ENCODE data around the gene TRAF6.

TRAF6 gene

DNA sequence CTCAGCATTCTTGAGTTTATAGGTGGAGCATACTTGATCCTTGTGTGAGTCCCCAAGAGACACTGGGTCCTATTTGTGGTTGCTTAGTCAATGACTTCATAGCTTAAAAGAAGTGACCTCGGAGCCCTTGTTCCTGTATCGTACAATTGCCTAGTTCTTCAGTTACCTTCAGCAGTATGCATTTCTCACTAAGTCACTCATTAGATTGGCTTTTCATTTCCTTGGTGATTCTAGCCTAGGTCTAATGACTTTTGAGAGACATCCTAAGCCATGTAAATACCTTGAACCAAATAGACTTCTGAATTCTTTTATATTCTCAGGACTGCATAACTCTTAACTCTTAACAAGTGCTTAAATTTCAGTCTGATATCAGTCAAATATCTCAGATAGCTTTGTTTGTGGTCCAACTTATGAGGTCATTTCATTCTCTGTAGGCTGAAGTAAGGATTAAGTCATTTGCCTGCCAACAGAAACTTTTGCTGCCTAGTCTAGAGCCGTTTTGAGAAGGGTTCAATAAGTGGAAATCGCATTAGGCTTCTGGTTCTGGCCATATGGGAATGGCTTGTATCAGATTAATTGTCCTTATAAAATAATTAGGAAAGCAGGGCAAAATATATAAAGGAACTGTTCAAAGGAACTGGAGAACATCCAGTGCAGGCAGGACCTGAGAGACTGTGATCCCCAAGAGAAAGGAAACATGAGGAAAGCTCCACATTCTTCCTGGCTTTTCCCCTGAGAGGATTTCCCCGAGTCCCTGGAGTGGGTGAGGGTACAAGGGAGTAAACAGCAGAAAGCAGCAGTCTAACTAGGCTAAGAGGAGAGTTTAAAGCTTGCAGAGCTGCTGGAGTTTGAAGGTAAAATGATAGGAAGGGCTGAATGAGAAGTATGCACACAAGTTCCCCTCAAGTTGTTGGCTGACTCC, 39.9 kb downstream of the TRAF6 start:
- DNase-seq: peak in 2 of 3 donors; percentile 17 to 26
- Histone ChIP-seq H3K36me3 (ENCODE audit: control insufficient read depth in 4 of 4, insufficient read depth in 4 of 4, low read length in 3 of 4) (peaks cover 0 to 19% (median 12%) of the 10 kb centered on the region in 4 experiments), H3K27ac (ENCODE audit: insufficient read depth in 1 of 2, low read depth in 1 of 2, low read length in 2 of 2, poor library complexity in 1 of 2, severe bottlenecking in 2 of 2) (no peak overlapping the region), H3K4me3 (ENCODE audit: control insufficient read depth in 1 of 7, extremely low read depth in 1 of 7, insufficient read depth in 4 of 7, low read depth in 2 of 7, low read length in 6 of 7) (no peak overlapping the region), H3K27me3 (replicated peaks in 2 of 5; ENCODE audit: control insufficient read depth in 4 of 5, insufficient read depth in 5 of 5, low read length in 4 of 5) (no peaks in the 10 kb centered on the region), H3K9me3 (ENCODE audit: control extremely low read depth in 1 of 5, control insufficient read depth in 4 of 5, insufficient read depth in 2 of 5, low read depth in 1 of 5, low read length in 4 of 5) (no peaks in the 10 kb centered on the region), H3K4me1 (ENCODE audit: control extremely low read depth in 1 of 4, control insufficient read depth in 4 of 4, insufficient read depth in 4 of 4, low read length in 3 of 4) (peaks cover 0 to 12% (median 0%) of the 10 kb centered on the region in 4 experiments)
- POLR2A ChIA-PET: interaction anchor here (0.7 kb wide), 1 partner anchor 11 kb away, joined by 3 read pairs; no protein-coding TSS in a partner anchor
- CTCF ChIA-PET: interaction anchor here (0.8 to 2.4 kb wide), 7 partner anchors 8 to 203 kb away, joined by 3 to 15 read pairs (median 4); no protein-coding TSS in a partner anchor
- 92% methylated on average over 4 of the region's 5 CpGs for WGBS (ENCODE audit: insufficient coverage)

DNA sequence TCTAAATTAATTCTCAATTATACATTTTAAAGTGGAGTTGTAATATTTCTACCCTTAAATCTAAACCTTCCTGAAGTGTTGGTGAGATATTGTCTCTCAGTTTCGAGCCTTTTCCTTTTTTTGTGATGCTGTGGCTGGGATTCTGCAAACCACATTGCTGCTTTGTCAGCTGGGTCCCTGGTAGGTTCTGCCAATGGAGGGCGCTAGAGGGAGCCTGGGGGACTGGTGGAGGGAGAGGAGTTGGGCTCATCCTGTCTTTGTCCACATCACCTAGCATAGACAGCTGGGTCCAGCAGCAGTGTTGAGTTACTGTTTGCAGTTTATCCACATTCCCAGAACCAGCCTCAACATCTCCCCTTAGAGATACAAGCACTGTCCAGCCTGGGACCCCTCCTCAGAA, 41.0 kb downstream of the TRAF6 start:
- Histone ChIP-seq H3K36me3 (ENCODE audit: control insufficient read depth in 4 of 4, insufficient read depth in 4 of 4, low read length in 3 of 4) (peaks cover 0 to 22% (median 13%) of the 10 kb centered on the region in 4 experiments), H3K4me1 (ENCODE audit: control extremely low read depth in 1 of 4, control insufficient read depth in 4 of 4, insufficient read depth in 4 of 4, low read length in 3 of 4) (peaks cover 0 to 12% (median 0%) of the 10 kb centered on the region in 4 experiments), H3K9me3 (ENCODE audit: control extremely low read depth in 1 of 5, control insufficient read depth in 4 of 5, insufficient read depth in 2 of 5, low read depth in 1 of 5, low read length in 4 of 5) (no peaks in the 10 kb centered on the region), H3K4me3 (ENCODE audit: control insufficient read depth in 1 of 7, extremely low read depth in 1 of 7, insufficient read depth in 4 of 7, low read depth in 2 of 7, low read length in 6 of 7) (no peak overlapping the region), H3K27me3 (replicated peaks in 2 of 5; ENCODE audit: control insufficient read depth in 4 of 5, insufficient read depth in 5 of 5, low read length in 4 of 5) (no peaks in the 10 kb centered on the region), H3K27ac (ENCODE audit: insufficient read depth in 1 of 2, low read depth in 1 of 2, low read length in 2 of 2, poor library complexity in 1 of 2, severe bottlenecking in 2 of 2) (no peak overlapping the region)
- POLR2A ChIA-PET: no interaction called here
- no CpG with 5 or more reads among the region's 2 CpGs for WGBS (ENCODE audit: insufficient coverage)
- DNase-seq: peak in 2 of 3 donors; percentile 24 to 27
- CTCF ChIA-PET: interaction anchor here (0.7 to 5.9 kb wide), 4 partner anchors 9 to 113 kb away, joined by 3 to 52 read pairs (median 9); no protein-coding TSS in a partner anchor

DNA sequence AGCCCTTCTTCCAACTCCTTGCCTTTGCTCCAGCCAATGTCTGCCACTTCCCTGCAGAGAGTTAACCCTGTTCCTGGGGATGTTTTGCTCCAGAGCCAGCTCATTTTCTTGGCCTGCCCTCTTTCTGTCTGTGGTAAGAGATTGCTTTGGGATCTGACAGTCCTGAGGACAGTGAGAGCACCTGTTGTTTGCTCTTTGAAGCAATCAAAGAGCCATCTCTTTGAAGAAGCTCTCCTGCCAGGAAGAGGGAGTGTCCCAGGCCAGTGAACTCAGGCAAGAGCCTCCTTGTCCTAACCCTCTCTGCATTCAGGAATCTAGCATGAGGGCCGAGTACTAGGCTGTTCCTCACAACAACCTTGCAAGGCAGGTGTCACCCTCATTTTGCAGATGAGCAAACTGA, 42.2 kb downstream of the TRAF6 start:
- POLR2A ChIA-PET: no interaction called here
- H3K27me3 ChIP-seq (replicated peaks in 2 of 5; ENCODE audit: control insufficient read depth in 4 of 5, insufficient read depth in 5 of 5, low read length in 4 of 5): no peaks in the 10 kb centered on the region
- peaks cover 5 to 32% (median 18%) of the 10 kb centered on the region in 4 experiments for H3K36me3 ChIP-seq (ENCODE audit: control insufficient read depth in 4 of 4, insufficient read depth in 4 of 4, low read length in 3 of 4)
- DNase-seq: no peak
- no peak overlapping the region for H3K27ac ChIP-seq (ENCODE audit: insufficient read depth in 1 of 2, low read depth in 1 of 2, low read length in 2 of 2, poor library complexity in 1 of 2, severe bottlenecking in 2 of 2)
- CTCF ChIA-PET: interaction anchor here (1.2 to 5.9 kb wide), 7 partner anchors 10 to 178 kb away, joined by 3 to 52 read pairs (median 3); partner anchors contain the start of gene COMMD9
- peaks cover 0 to 12% (median 0%) of the 10 kb centered on the region in 4 experiments for H3K4me1 ChIP-seq (ENCODE audit: control extremely low read depth in 1 of 4, control insufficient read depth in 4 of 4, insufficient read depth in 4 of 4, low read length in 3 of 4)
- WGBS (ENCODE audit: insufficient coverage): 100% methylated on average over 1 of the region's 1 CpG
- H3K9me3 ChIP-seq (ENCODE audit: control extremely low read depth in 1 of 5, control insufficient read depth in 4 of 5, insufficient read depth in 2 of 5, low read depth in 1 of 5, low read length in 4 of 5): no peaks in the 10 kb centered on the region
- H3K4me3 ChIP-seq (ENCODE audit: control insufficient read depth in 1 of 7, extremely low read depth in 1 of 7, insufficient read depth in 4 of 7, low read depth in 2 of 7, low read length in 6 of 7): no peak overlapping the region

DNA sequence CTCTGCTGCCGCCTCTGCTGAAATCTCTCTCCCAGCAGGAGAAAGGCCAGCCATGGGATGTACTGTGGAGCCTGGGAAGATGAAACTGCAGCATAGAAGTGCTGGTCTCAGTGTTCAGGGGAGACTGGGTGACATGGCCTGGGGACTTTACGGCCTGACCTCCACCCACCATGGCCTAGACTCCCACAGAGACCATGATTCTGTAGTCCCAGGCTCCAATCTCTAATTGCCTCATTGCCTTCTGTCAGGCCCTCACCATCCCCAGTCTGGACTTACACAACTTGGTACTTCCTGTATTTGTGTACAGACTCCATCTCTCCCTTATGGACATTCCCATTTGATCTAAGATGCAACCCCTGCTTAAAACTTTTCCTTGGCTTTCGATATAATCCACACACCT, 43.1 kb downstream of the TRAF6 start:
- peaks cover 0 to 12% (median 0%) of the 10 kb centered on the region in 4 experiments for H3K4me1 ChIP-seq (ENCODE audit: control extremely low read depth in 1 of 4, control insufficient read depth in 4 of 4, insufficient read depth in 4 of 4, low read length in 3 of 4)
- H3K27ac ChIP-seq (ENCODE audit: insufficient read depth in 1 of 2, low read depth in 1 of 2, low read length in 2 of 2, poor library complexity in 1 of 2, severe bottlenecking in 2 of 2): no peak overlapping the region
- CTCF ChIA-PET: interaction anchor here (0.7 to 5.9 kb wide), 7 partner anchors 11 to 177 kb away, joined by 3 to 52 read pairs (median 3); partner anchors contain the start of gene COMMD9
- no peaks in the 10 kb centered on the region for H3K9me3 ChIP-seq (ENCODE audit: control extremely low read depth in 1 of 5, control insufficient read depth in 4 of 5, insufficient read depth in 2 of 5, low read depth in 1 of 5, low read length in 4 of 5)
- 97% methylated on average over 2 of the region's 3 CpGs for WGBS (ENCODE audit: insufficient coverage)
- H3K36me3 ChIP-seq (ENCODE audit: control insufficient read depth in 4 of 4, insufficient read depth in 4 of 4, low read length in 3 of 4): peaks cover 12 to 41% (median 24%) of the 10 kb centered on the region in 4 experiments
- no peak overlapping the region for H3K4me3 ChIP-seq (ENCODE audit: control insufficient read depth in 1 of 7, extremely low read depth in 1 of 7, insufficient read depth in 4 of 7, low read depth in 2 of 7, low read length in 6 of 7)
- no peaks in the 10 kb centered on the region for H3K27me3 ChIP-seq (replicated peaks in 2 of 5; ENCODE audit: control insufficient read depth in 4 of 5, insufficient read depth in 5 of 5, low read length in 4 of 5)
- DNase-seq: no peak
- POLR2A ChIA-PET: no interaction called here

DNA sequence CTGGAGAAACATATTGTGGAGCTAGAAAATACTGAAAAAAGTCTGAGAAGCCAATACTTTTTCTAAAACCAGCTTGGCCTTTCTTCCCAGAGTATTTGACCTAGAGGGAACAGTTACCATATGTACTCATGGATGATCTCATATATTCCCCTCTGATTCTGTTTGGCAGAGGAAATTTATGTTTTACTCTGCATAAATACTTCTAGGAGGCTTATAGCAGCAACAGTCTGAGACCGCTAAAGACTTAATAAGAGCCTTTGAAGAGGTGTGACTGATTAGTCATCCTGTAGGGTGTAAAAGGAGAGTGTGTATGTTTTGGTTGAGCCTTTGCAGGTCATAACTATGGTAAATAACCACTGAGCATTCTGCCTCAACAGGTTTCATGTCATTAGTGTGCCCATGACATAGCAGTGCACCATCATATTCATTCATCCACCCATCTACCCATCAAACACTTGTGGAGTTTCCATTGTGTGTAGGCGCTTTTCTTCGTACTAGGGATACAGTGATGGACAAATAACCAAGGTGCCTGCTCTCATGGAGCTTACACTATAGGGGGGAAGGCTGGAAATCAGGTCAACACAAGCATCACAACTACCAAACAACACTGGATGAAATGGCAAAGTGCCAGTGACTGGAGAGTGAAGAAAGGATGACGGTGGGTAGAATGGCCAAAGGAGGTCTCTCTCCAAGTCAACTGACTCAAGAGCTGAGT, 44.5 kb downstream of the TRAF6 start:
- no peak for DNase-seq
- Histone ChIP-seq H3K4me1 (ENCODE audit: control extremely low read depth in 1 of 4, control insufficient read depth in 4 of 4, insufficient read depth in 4 of 4, low read length in 3 of 4) (peaks cover 0 to 12% (median 0%) of the 10 kb centered on the region in 4 experiments), H3K4me3 (ENCODE audit: control insufficient read depth in 1 of 7, extremely low read depth in 1 of 7, insufficient read depth in 4 of 7, low read depth in 2 of 7, low read length in 6 of 7) (no peak overlapping the region), H3K9me3 (ENCODE audit: control extremely low read depth in 1 of 5, control insufficient read depth in 4 of 5, insufficient read depth in 2 of 5, low read depth in 1 of 5, low read length in 4 of 5) (no peaks in the 10 kb centered on the region), H3K36me3 (ENCODE audit: control insufficient read depth in 4 of 4, insufficient read depth in 4 of 4, low read length in 3 of 4) (peaks cover 14 to 49% (median 30%) of the 10 kb centered on the region in 4 experiments), H3K27ac (ENCODE audit: insufficient read depth in 1 of 2, low read depth in 1 of 2, low read length in 2 of 2, poor library complexity in 1 of 2, severe bottlenecking in 2 of 2) (no peak overlapping the region), H3K27me3 (replicated peaks in 2 of 5; ENCODE audit: control insufficient read depth in 4 of 5, insufficient read depth in 5 of 5, low read length in 4 of 5) (no peaks in the 10 kb centered on the region)
- ChIA-PET CTCF (interaction anchor here (0.8 to 5.9 kb wide), 6 partner anchors 12 to 174 kb away, joined by 3 to 52 read pairs (median 6); no protein-coding TSS in a partner anchor), POLR2A (no interaction called here)
- 92% methylated on average over 2 of the region's 4 CpGs for WGBS (ENCODE audit: insufficient coverage)

DNA sequence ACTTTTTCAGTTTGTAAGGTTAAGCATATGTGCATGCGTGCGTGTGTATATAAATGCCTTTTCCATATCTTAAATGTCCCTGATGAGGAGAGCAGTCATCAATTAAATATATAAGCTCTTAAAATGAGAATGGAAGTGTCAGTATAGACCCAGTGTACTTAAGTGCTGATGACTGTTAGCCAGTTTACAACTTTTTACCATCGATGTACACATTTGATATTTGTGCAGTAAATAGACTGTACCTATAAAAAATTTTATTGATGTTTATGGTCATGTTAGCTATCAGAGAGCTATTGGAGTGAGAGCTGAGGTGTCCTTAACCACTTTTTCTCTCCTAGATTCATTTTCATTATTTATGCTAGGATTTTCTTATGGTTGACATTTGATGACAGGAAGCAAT, 45.4 kb downstream of the TRAF6 start:
- Histone ChIP-seq H3K9me3 (ENCODE audit: control extremely low read depth in 1 of 5, control insufficient read depth in 4 of 5, insufficient read depth in 2 of 5, low read depth in 1 of 5, low read length in 4 of 5) (no peaks in the 10 kb centered on the region), H3K4me1 (ENCODE audit: control extremely low read depth in 1 of 4, control insufficient read depth in 4 of 4, insufficient read depth in 4 of 4, low read length in 3 of 4) (peaks cover 0 to 10% (median 0%) of the 10 kb centered on the region in 4 experiments), H3K36me3 (ENCODE audit: control insufficient read depth in 4 of 4, insufficient read depth in 4 of 4, low read length in 3 of 4) (peaks cover 14 to 52% (median 34%) of the 10 kb centered on the region in 4 experiments), H3K27me3 (replicated peaks in 2 of 5; ENCODE audit: control insufficient read depth in 4 of 5, insufficient read depth in 5 of 5, low read length in 4 of 5) (no peaks in the 10 kb centered on the region), H3K27ac (ENCODE audit: insufficient read depth in 1 of 2, low read depth in 1 of 2, low read length in 2 of 2, poor library complexity in 1 of 2, severe bottlenecking in 2 of 2) (no peak overlapping the region), H3K4me3 (ENCODE audit: control insufficient read depth in 1 of 7, extremely low read depth in 1 of 7, insufficient read depth in 4 of 7, low read depth in 2 of 7, low read length in 6 of 7) (no peak overlapping the region)
- ChIA-PET POLR2A (no interaction called here), CTCF (interaction anchor here (0.8 to 5.9 kb wide), 9 partner anchors 13 to 338 kb away, joined by 3 to 52 read pairs (median 3); no protein-coding TSS in a partner anchor)
- no peak for DNase-seq
- no CpG with 5 or more reads among the region's 3 CpGs for WGBS (ENCODE audit: insufficient coverage)
